ENCODE data around the gene CDK7.

Gene CDK7

GRCh38 chr5:69217548-69218526, 16.8 kb upstream of the CDK7 start (continued):
- peak; percentile 77 for TF ChIP-seq CTCF (tag by site-specific recombination; IDR thresholded peaks at IDR 0.05)
- TF ChIP-seq ZFP69B (tag by site-specific recombination; IDR thresholded peaks at IDR 0.05), result peak; percentile 60; the same call in 1 of the 2 replicates
- no peak for TF ChIP-seq ZNF521 (tag by site-specific recombination; IDR thresholded peaks at IDR 0.05)
- TF ChIP-seq ZNF221 (tag by site-specific recombination; IDR thresholded peaks at IDR 0.05; ENCODE audit: borderline replicate concordance), result no peak
- TF ChIP-seq ZNF394 (tag by site-specific recombination; IDR thresholded peaks at IDR 0.05; ENCODE audit: borderline replicate concordance), result peak; percentile 73; the same call in 1 of the 2 replicates
- TF ChIP-seq ZBTB49 (tag by site-specific recombination; IDR thresholded peaks at IDR 0.05; ENCODE audit: low read depth), result no peak
- TF ChIP-seq ZFP3 (tag by site-specific recombination; IDR thresholded peaks at IDR 0.05; ENCODE audit: low read depth), result no peak
- TF ChIP-seq ZBTB21 (tag by site-specific recombination; IDR thresholded peaks at IDR 0.05), result peak; percentile 53
- TF ChIP-seq MZF1 (tag by site-specific recombination; IDR thresholded peaks at IDR 0.05; ENCODE audit: borderline replicate concordance), result no peak
- TF ChIP-seq YY1 (tag by site-specific recombination; IDR thresholded peaks at IDR 0.05), result peak; percentile 95
- TF ChIP-seq HOXA7 (CRISPR knock-in tag; IDR thresholded peaks at IDR 0.05; ENCODE audit: borderline replicate concordance), result no peak
- peak; percentile 94 for TF ChIP-seq ZSCAN4 (tag by site-specific recombination; IDR thresholded peaks at IDR 0.05)
- TF ChIP-seq ZNF664 (tag by site-specific recombination; IDR thresholded peaks at IDR 0.05), result no peak
- peak; percentile 32; the same call in 1 of the 2 replicates for TF ChIP-seq ZNF341 (tag by site-specific recombination; IDR thresholded peaks at IDR 0.05; ENCODE audit: low read depth)
- no peak for TF ChIP-seq ZNF214 (tag by site-specific recombination; IDR thresholded peaks at IDR 0.05; ENCODE audit: borderline replicate concordance)
- peak; percentile 95; the same call in 1 of the 2 replicates for TF ChIP-seq GLI4 (tag by site-specific recombination; IDR thresholded peaks at IDR 0.05)
- no peak for TF ChIP-seq ZNF19 (tag by site-specific recombination; IDR thresholded peaks at IDR 0.05; ENCODE audit: low read depth)
- TF ChIP-seq ZNF416 (tag by site-specific recombination; IDR thresholded peaks at IDR 0.05), result no peak
- TF ChIP-seq OSR2 (tag by site-specific recombination; IDR thresholded peaks at IDR 0.05), result peak; percentile 50; the same call in 1 of the 2 replicates
- TF ChIP-seq ZNF112 (tag by site-specific recombination; IDR thresholded peaks at IDR 0.05), result no peak
- TF ChIP-seq ZNF544 (tag by site-specific recombination; IDR thresholded peaks at IDR 0.05), result no peak
- no peak for TF ChIP-seq ZNF510 (tag by site-specific recombination; IDR thresholded peaks at IDR 0.05; ENCODE audit: insufficient replicate concordance)
- no peak for TF ChIP-seq ZNF626 (tag by site-specific recombination; IDR thresholded peaks at IDR 0.05)
- 0 out of 2 replicates have a peak, but pooled peaks have one; percentile 58 for TF ChIP-seq ZNF239 (tag by site-specific recombination; IDR thresholded peaks at IDR 0.05)
- peak; percentile 43 for TF ChIP-seq WT1 (tag by site-specific recombination; IDR thresholded peaks at IDR 0.05)
- peak; percentile 84 for TF ChIP-seq SP7 (tag by site-specific recombination; IDR thresholded peaks at IDR 0.05)
- TF ChIP-seq ZNF366 (tag by site-specific recombination; conservative IDR thresholded peaks at IDR 0.05), result no peak
- no peak for TF ChIP-seq ZNF747 (tag by site-specific recombination; IDR thresholded peaks at IDR 0.05)
- TF ChIP-seq ZNF266 (tag by site-specific recombination; IDR thresholded peaks at IDR 0.05; ENCODE audit: low read depth), result peak; percentile 12; the same call in 1 of the 2 replicates
- TF ChIP-seq ZNF146 (tag by site-specific recombination; IDR thresholded peaks at IDR 0.05), result peak; percentile 65
- peak; percentile 67; the same call in 1 of the 2 replicates for TF ChIP-seq ZSCAN30 (tag by site-specific recombination; IDR thresholded peaks at IDR 0.05)
- TF ChIP-seq ZNF555 (tag by site-specific recombination; conservative IDR thresholded peaks at IDR 0.05), result no peak
- TF ChIP-seq HOXC10 (CRISPR knock-in tag; IDR thresholded peaks at IDR 0.05), result no peak
- no peak for TF ChIP-seq ZNF530 (tag by site-specific recombination; IDR thresholded peaks at IDR 0.05; ENCODE audit: low read depth)
- no peak for TF ChIP-seq ZNF791 (tag by site-specific recombination; IDR thresholded peaks at IDR 0.05)

Measured in HEK293 (cell line).